H1 (cell line): ENCODE results near the gene ARHGAP12. TPM values are rescaled to one million over a fixed set of nuclear protein-coding genes. Genes with fewer than 3 reads are reported as not detected.

Source experiments
- CTCF ChIA-PET: fragments of 300-600 bp; sonication (Branson Sonifier 250); formaldehyde crosslinking; loops from one replicate; lab custom pipeline; 2021; ENCODE audit not compliant: partially characterized antibody; lab: Charles Lee
- POLR2A ChIA-PET: fragments of 300-600 bp; sonication (Branson Sonifier 250); formaldehyde crosslinking; loops from one replicate; lab custom pipeline; 2021; ENCODE audit warnings: inconsistent platforms; ENCODE audit not compliant: partially characterized antibody; lab: Charles Lee
- DNase-seq, 2 experiments: peaks; one replicate each; pipeline versions ENCODE4 v3.0.0 to v3.0.0-alpha.2; 2010 to 2022; ENCODE audit warnings: low spot score in 2 of 2, low read depth in 1 of 2, mixed read lengths in 1 of 2
- FAIRE-seq: peaks from 2 replicates; lab custom pipeline; 2011; peaks lifted over from hg19 to GRCh38; lab: Jason Lieb, UNC
- H2AFZ ChIP-seq: 2 replicates; pipeline ENCODE4 v1.8.1; 2012; ENCODE audit warnings: low read length, inconsistent platforms
- H2AK5ac ChIP-seq: 2 replicates; pipeline ENCODE4 v1.6.1; 2013; ENCODE audit warnings: low read depth, low read length
- H2BK120ac ChIP-seq: replicated peaks from 2 replicates; pipeline ENCODE3; 2013; ENCODE audit warnings: low read depth, low read length, inconsistent platforms
- H2BK12ac ChIP-seq: 2 replicates; pipeline ENCODE4 v1.6.1; 2013; ENCODE audit warnings: low read depth, low read length
- H2BK15ac ChIP-seq: 2 replicates; pipeline ENCODE4 v1.6.1; 2013; ENCODE audit warnings: low read length
- H2BK20ac ChIP-seq: 2 replicates; pipeline ENCODE4 v1.6.1; 2013; ENCODE audit warnings: low read length
- H2BK5ac ChIP-seq: 2 replicates; pipeline ENCODE4 v1.6.1; 2013; ENCODE audit warnings: low read depth, low read length
- H3K14ac ChIP-seq: 2 replicates; pipeline ENCODE4 v1.6.1; 2013; ENCODE audit warnings: inconsistent platforms; ENCODE audit not compliant: insufficient read length
- H3K18ac ChIP-seq: 2 replicates; pipeline ENCODE4 v1.6.1; 2013; ENCODE audit warnings: low read length; ENCODE audit errors: extremely low read depth
- H3K23ac ChIP-seq: 2 replicates; pipeline ENCODE4 v1.6.1; 2013; ENCODE audit warnings: inconsistent platforms; ENCODE audit not compliant: insufficient read length
- H3K23me2 ChIP-seq: 2 replicates; pipeline ENCODE4 v1.6.1; 2013; ENCODE audit warnings: low read depth, low read length
- H3K27ac ChIP-seq: 2 replicates; pipeline ENCODE4 v1.6.1; 2011; ENCODE audit warnings: low read depth, low read length, inconsistent platforms
- H3K27me3 ChIP-seq, 4 experiments: replicated peaks in 1 of 4; 1 replicate in 1 of 4; 2 replicates in 3 of 4; pipeline versions ENCODE4 v1.6.1 to v1.8.1; 2011 to 2013; ENCODE audit warnings: low read length in 3 of 4, mild to moderate bottlenecking in 3 of 4, inconsistent platforms in 2 of 4, mixed read lengths in 2 of 4, moderate library complexity in 1 of 4; ENCODE audit not compliant: control insufficient read depth in 3 of 4, insufficient read depth in 3 of 4; ENCODE audit errors: extremely low read depth in 1 of 4
- H3K36me3 ChIP-seq, 4 experiments: 2 replicates each; pipeline versions ENCODE4 v1.6.1 to v1.8.1; 2011 to 2013; ENCODE audit warnings: mild to moderate bottlenecking in 4 of 4, low read length in 3 of 4, moderate library complexity in 2 of 4, control low read depth in 1 of 4, inconsistent platforms in 1 of 4; ENCODE audit not compliant: insufficient read depth in 4 of 4, control insufficient read depth in 2 of 4
- H3K4ac ChIP-seq: replicated peaks from 2 replicates; pipeline ENCODE3; 2013; ENCODE audit warnings: low read length, low read depth, mixed read lengths, inconsistent platforms; ENCODE audit not compliant: insufficient read length
- H3K4me1 ChIP-seq, 4 experiments: replicated peaks in 1 of 4; 1 replicate in 1 of 4; 2 replicates in 3 of 4; pipeline versions ENCODE4 v1.6.1 to v1.8.1; 2011 to 2013; ENCODE audit warnings: low read length in 3 of 4, inconsistent platforms in 2 of 4, mixed read lengths in 1 of 4; ENCODE audit not compliant: insufficient read depth in 4 of 4, control insufficient read depth in 3 of 4
- H3K4me2 ChIP-seq, 2 experiments: 2 replicates each; pipeline versions ENCODE4 v1.6.1 to v1.8.1; 2011 to 2013; ENCODE audit warnings: low read depth in 2 of 2, low read length in 2 of 2, control low read depth in 1 of 2, inconsistent platforms in 1 of 2, mild to moderate bottlenecking in 1 of 2; ENCODE audit not compliant: insufficient read depth in 1 of 2
- H3K4me3 ChIP-seq, 4 experiments: fragments of 200-600, 300-600 bp in 1 of 4; sonication (generic), shearing (Covaris generic), sonication (Bioruptor Twin) in 1 of 4; 2 replicates each; pipeline versions ENCODE4 v1.5.1 to v1.8.1; 2011 to 2016; ENCODE audit warnings: low read length in 4 of 4, low read depth in 3 of 4, control low read depth in 2 of 4, inconsistent platforms in 2 of 4, mild to moderate bottlenecking in 2 of 4, mixed read lengths in 1 of 4, moderate library complexity in 1 of 4; ENCODE audit not compliant: insufficient read depth in 2 of 4; ENCODE audit errors: extremely low read depth in 1 of 4
- H3K56ac ChIP-seq: replicated peaks from 2 replicates; pipeline ENCODE3; 2013; ENCODE audit warnings: low read depth, mild to moderate bottlenecking, mixed read lengths, low read length, inconsistent platforms; ENCODE audit not compliant: insufficient read length
- H3K79me1 ChIP-seq: 2 replicates; pipeline ENCODE4 v1.6.1; 2013; ENCODE audit warnings: low read depth, low read length, control low read depth
- H3K79me2 ChIP-seq, 2 experiments: 2 replicates each; pipeline versions ENCODE4 v1.6.1 to v1.8.1; 2012 to 2013; ENCODE audit warnings: low read length in 2 of 2, mild to moderate bottlenecking in 2 of 2, inconsistent platforms in 1 of 2; ENCODE audit not compliant: insufficient read depth in 2 of 2, control insufficient read depth in 1 of 2
- H3K9ac ChIP-seq, 4 experiments: replicated peaks in 1 of 4; 1 replicate in 1 of 4; 2 replicates in 3 of 4; pipeline versions ENCODE4 v1.6.1 to v1.8.1; 2011 to 2013; ENCODE audit warnings: low read depth in 3 of 4, low read length in 3 of 4, control low read depth in 2 of 4, mild to moderate bottlenecking in 2 of 4, moderate library complexity in 2 of 4, inconsistent platforms in 1 of 4; ENCODE audit errors: extremely low read depth in 1 of 4
- H3K9me3 ChIP-seq, 2 experiments: 2 replicates each; pipeline versions ENCODE4 v1.6.1 to v1.8.1; 2012 to 2013; ENCODE audit warnings: mild to moderate bottlenecking in 2 of 2, moderate library complexity in 2 of 2, control low read depth in 1 of 2, inconsistent platforms in 1 of 2, low read depth in 1 of 2, low read length in 1 of 2, mixed read lengths in 1 of 2; ENCODE audit not compliant: insufficient read depth in 2 of 2
- H4K20me1 ChIP-seq, 2 experiments: replicated peaks in 1 of 2; 2 replicates each; pipeline versions ENCODE3 to v1.8.1; 2011 to 2013; ENCODE audit warnings: inconsistent platforms in 2 of 2, low read length in 2 of 2, mild to moderate bottlenecking in 1 of 2; ENCODE audit not compliant: insufficient read depth in 2 of 2, control insufficient read depth in 1 of 2
- H4K5ac ChIP-seq: 2 replicates; pipeline ENCODE4 v1.6.1; 2013; ENCODE audit warnings: low read length, low read depth, mixed read lengths, inconsistent platforms; ENCODE audit not compliant: insufficient read length
- H4K8ac ChIP-seq: 2 replicates; pipeline ENCODE4 v1.8.0; 2013; ENCODE audit warnings: mild to moderate bottlenecking, moderate library complexity, low read length, inconsistent platforms; ENCODE audit not compliant: insufficient read depth; ENCODE audit errors: extremely low read depth
- H4K91ac ChIP-seq: replicated peaks from 2 replicates; pipeline ENCODE3; 2013; ENCODE audit warnings: low read length, mixed read lengths, inconsistent platforms; ENCODE audit not compliant: insufficient read length
- CTCF ChIP-seq, 3 experiments: IDR thresholded peaks; 1 replicate in 2 of 3; 2 replicates in 1 of 3; pipeline versions ENCODE4 v1.5.1 to v1.6.1; 2011; ENCODE audit warnings: low read length in 3 of 3, mild to moderate bottlenecking in 3 of 3, inconsistent platforms in 2 of 3, low read depth in 1 of 3, moderate library complexity in 1 of 3; ENCODE audit not compliant: insufficient read depth in 1 of 3; ENCODE audit errors: control extremely low read depth in 1 of 3
- WGBS, 2 experiments: shearing (Covaris generic) in 1 of 2; methylation state at CpG; one replicate each; pipeline versions ENCODE4 v1.1.6 to v1.1.7; 2013 to 2015; ENCODE audit warnings: low lambda C conversion rate in 2 of 2, mixed read lengths in 2 of 2, inconsistent platforms in 1 of 2, low coverage in 1 of 2, missing lambda C conversion rate in 1 of 2; ENCODE audit not compliant: insufficient replicate concordance in 2 of 2, insufficient coverage in 1 of 2, insufficient read length in 1 of 2; ENCODE audit errors: extremely low coverage in 1 of 2, missing lambda C conversion rate in 1 of 2; 5-methylcytosine and 5-hydroxymethylcytosine counted together
- polyA plus RNA-seq, 7 experiments: library from polyadenylated mRNA; depleted of rRNA in 3 of 7; stranded (reverse) in 5 of 7; unstranded in 2 of 7; fragments of >200 nt in 5 of 7; fragments of 200-250 nt in 2 of 7; gene quantifications; 1 replicate in 5 of 7; 2 replicates in 1 of 7; 4 replicates in 1 of 7; pipeline versions ENCODE4 v1.2.1 to v1.2.3, GENCODE V29; 2011 to 2013; ENCODE audit warnings: missing spikeins in 2 of 7, mixed read lengths in 2 of 7
- total RNA-seq: library from RNA; stranded (reverse); fragmentation: NEBNext Ultra II Directional; extraction: Animal tissue kit (Norgen Biotek cat#: 25700); gene quantifications from 2 replicates; pipeline ENCODE4 v1.2.1, GENCODE V29; 2021

ARHGAP12 gene
- total and polyA plus RNA-seq, 2 of the 8 experiments (the other 6 are each of a cell fraction or from before 2014, with no cell fraction given): 10.1 to 39.0 TPM

GRCh38 chr10:31897506-31897905 lies 31.1 kb downstream of the ARHGAP12 start:
- Histone ChIP-seq H2BK15ac (no peak overlapping the region), H3K4me3 (no peak overlapping the region), H3K4me2 (no peak overlapping the region), H2BK12ac (no peak overlapping the region), H3K36me3 (peaks cover 0 to 9% (median 1%) of the 10 kb centered on the region in 4 experiments; a peak in 2 of 8 replicates), H2AK5ac (no peak overlapping the region), H3K9me3 (no peaks in the 10 kb centered on the region), H3K4me1 (peaks cover 0 to 9% (median 0%) of the 10 kb centered on the region in 4 experiments; a peak in 3 of 7 replicates), H3K18ac (no peak overlapping the region), H4K91ac (no peak overlapping the region), H3K27me3 (no peaks in the 10 kb centered on the region; a peak in 1 of 7 replicates), H3K27ac (no peak overlapping the region), H3K79me2 (peaks cover 5 to 72% of the 10 kb centered on the region in 2 experiments; a peak in 3 of 4 replicates), H3K23ac (no peak overlapping the region), H3K9ac (no peak overlapping the region), H2BK120ac (no peak overlapping the region), H2BK20ac (no peak overlapping the region), H3K4ac (no peak overlapping the region), H3K14ac (no peak overlapping the region), H3K79me1 (peaks cover 5% of the 10 kb centered on the region), H3K23me2 (no peaks in the 10 kb centered on the region), H4K5ac (no peak overlapping the region), H4K8ac (no peak overlapping the region), H3K56ac (no peak overlapping the region), H4K20me1 (peaks cover 0 to 2% of the 10 kb centered on the region in 2 experiments), H2AFZ (no peak overlapping the region), H2BK5ac (no peak overlapping the region)
- FAIRE-seq (no peak), DNase-seq (no peak)
- WGBS, 2 experiments: 88% methylated on average over 2 of the region's 2 CpGs; no CpG with 5 or more reads in 1 of the 2 experiments
- POLR2A ChIA-PET: no interaction called here
- CTCF ChIA-PET: no interaction called here
- no peak for TF ChIP-seq CTCF (IDR thresholded peaks at IDR 0.05; ENCODE audit: control extremely low read depth in 1 of 3, insufficient read depth in 1 of 3, low read depth in 1 of 3, low read length in 3 of 3)
